Trophoblast cell (in vitro differentiated cells and primary cell): Measurements from ENCODE around the gene FOSL2.

ENCODE experiments used
- DNase-seq, 2 donors: peaks; one replicate each; pipeline ENCODE4 v3.0.0-alpha.2; 2016
- H2AFZ ChIP-seq: 2 replicates; pipeline ENCODE4 v1.6.1; 2013; ENCODE audit warnings: low read length, moderate library complexity, mild to moderate bottlenecking; ENCODE audit not compliant: insufficient read depth, poor library complexity
- H2AK5ac ChIP-seq: 2 replicates; pipeline ENCODE4 v1.6.1; 2013; ENCODE audit warnings: mild to moderate bottlenecking, low read length
- H2BK120ac ChIP-seq: 2 replicates; pipeline ENCODE4 v1.6.1; 2013; ENCODE audit warnings: low read length, mild to moderate bottlenecking, moderate library complexity; ENCODE audit not compliant: insufficient read depth, poor library complexity
- H2BK12ac ChIP-seq: 2 replicates; pipeline ENCODE4 v1.6.1; 2013; ENCODE audit warnings: mild to moderate bottlenecking, low read length, moderate library complexity
- H2BK5ac ChIP-seq: 2 replicates; pipeline ENCODE4 v1.6.1; 2013; ENCODE audit warnings: low read length, low read depth, moderate library complexity, mild to moderate bottlenecking; ENCODE audit not compliant: poor library complexity
- H3K14ac ChIP-seq: 2 replicates; pipeline ENCODE4 v1.6.1; 2013; ENCODE audit warnings: mild to moderate bottlenecking, low read length
- H3K18ac ChIP-seq: 2 replicates; pipeline ENCODE4 v1.6.1; 2013; ENCODE audit warnings: mild to moderate bottlenecking, low read length
- H3K23ac ChIP-seq: 2 replicates; pipeline ENCODE4 v1.6.1; 2013; ENCODE audit warnings: low read length
- H3K27ac ChIP-seq: 2 replicates; pipeline ENCODE4 v1.5.1; 2013; ENCODE audit warnings: low read depth, mild to moderate bottlenecking, inconsistent platforms, low read length, moderate library complexity
- H3K27me3 ChIP-seq: 2 replicates; pipeline ENCODE4 v1.6.1; 2013; ENCODE audit warnings: inconsistent platforms, mild to moderate bottlenecking, low read length, moderate library complexity; ENCODE audit not compliant: insufficient read depth
- H3K36me3 ChIP-seq, 2 experiments: 1 replicate in 1 of 2; 2 replicates in 1 of 2; pipeline ENCODE4 v1.6.1; 2013; ENCODE audit warnings: low read length in 2 of 2, mild to moderate bottlenecking in 2 of 2, moderate library complexity in 1 of 2; ENCODE audit not compliant: insufficient read depth in 2 of 2, control insufficient read depth in 1 of 2
- H3K4ac ChIP-seq: 2 replicates; pipeline ENCODE4 v1.6.1; 2013; ENCODE audit warnings: low read depth, mild to moderate bottlenecking, low read length, moderate library complexity
- H3K4me1 ChIP-seq, 2 experiments: 1 replicate in 1 of 2; 2 replicates in 1 of 2; pipeline ENCODE4 v1.6.1; 2013; ENCODE audit warnings: low read length in 2 of 2, mild to moderate bottlenecking in 2 of 2, moderate library complexity in 1 of 2; ENCODE audit not compliant: insufficient read depth in 2 of 2, control insufficient read depth in 1 of 2
- H3K4me2 ChIP-seq: 2 replicates; pipeline ENCODE4 v1.6.1; 2013; ENCODE audit warnings: inconsistent platforms, mild to moderate bottlenecking, low read length, moderate library complexity
- H3K4me3 ChIP-seq: 2 replicates; pipeline ENCODE4 v1.5.1; 2013; ENCODE audit warnings: mild to moderate bottlenecking, low read depth, low read length, inconsistent platforms
- H3K79me1 ChIP-seq: one replicate; pipeline ENCODE4 v1.6.1; 2013; ENCODE audit warnings: low read length
- H3K79me2 ChIP-seq: 2 replicates; pipeline ENCODE4 v1.6.1; 2013; ENCODE audit warnings: low read length, mild to moderate bottlenecking; ENCODE audit not compliant: control insufficient read depth, insufficient read depth, poor library complexity
- H3K9ac ChIP-seq: 2 replicates; pipeline ENCODE4 v1.6.1; 2013; ENCODE audit warnings: mild to moderate bottlenecking, low read length
- H3K9me3 ChIP-seq: 2 replicates; pipeline ENCODE4 v1.6.1; 2013; ENCODE audit warnings: low read depth, mild to moderate bottlenecking, control low read depth, inconsistent platforms, low read length; ENCODE audit not compliant: insufficient read depth
- H4K12ac ChIP-seq: 2 replicates; pipeline ENCODE4 v1.6.1; 2013; ENCODE audit warnings: low read depth, mild to moderate bottlenecking, low read length, moderate library complexity
- H4K8ac ChIP-seq: 2 replicates; pipeline ENCODE4 v1.6.1; 2013; ENCODE audit warnings: low read depth, mild to moderate bottlenecking, low read length, moderate library complexity
- H4K91ac ChIP-seq: one replicate; pipeline ENCODE4 v1.6.1; 2013; ENCODE audit warnings: low read depth, mild to moderate bottlenecking, low read length, moderate library complexity
- WGBS: extraction: QIAGEN DNeasy Blood & Tissue Kit; methylation state at CpG from one replicate; pipeline ENCODE4 v1.1.7; 2013; ENCODE audit warnings: missing lambda C conversion rate; ENCODE audit not compliant: insufficient read length, insufficient coverage; ENCODE audit errors: extremely low coverage; 5-methylcytosine and 5-hydroxymethylcytosine counted together

FOSL2 gene

DNA sequence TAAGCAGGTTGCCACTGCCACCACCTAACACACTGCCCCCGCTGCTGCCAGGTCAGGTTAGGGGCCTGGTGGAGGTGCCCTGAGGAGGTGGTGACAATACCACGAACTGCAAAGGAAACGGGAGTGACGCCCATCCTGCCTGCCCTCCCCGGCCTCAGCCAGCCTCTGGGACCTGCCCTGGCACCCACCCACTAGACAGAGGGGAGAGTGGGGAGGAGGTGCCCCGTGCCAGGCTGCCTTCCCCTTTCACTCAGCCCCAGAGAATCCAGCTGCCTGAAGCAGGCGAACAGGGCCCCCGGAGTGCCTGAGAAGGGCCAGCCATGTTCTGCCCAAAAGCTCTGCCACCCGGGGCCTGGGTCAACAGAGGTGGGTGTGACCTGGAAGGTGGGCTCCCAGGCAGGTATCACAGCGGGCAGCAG lies 44.5 kb upstream of the FOSL2 start:
- no peaks in the 10 kb centered on the region for H3K9me3 ChIP-seq
- peak overlapping the region; percentile 49 for H4K91ac ChIP-seq
- peak overlapping the region; percentile 3 for H3K18ac ChIP-seq
- H3K23ac ChIP-seq = no peak overlapping the region
- H3K9ac ChIP-seq = no peak overlapping the region
- no peak overlapping the region for H4K12ac ChIP-seq
- H3K27ac ChIP-seq = no peak overlapping the region
- peaks cover 14% of the 10 kb centered on the region for H3K79me1 ChIP-seq
- peak overlapping the region; percentile 40 for H3K14ac ChIP-seq
- H3K79me2 ChIP-seq = no peaks in the 10 kb centered on the region
- H3K36me3 ChIP-seq = no peaks in the 10 kb centered on the region
- peak overlapping the region; percentile 55 for H2AK5ac ChIP-seq
- H3K4ac ChIP-seq = no peak overlapping the region
- H3K4me1 ChIP-seq = peaks cover 20 to 27% of the 10 kb centered on the region in 2 experiments
- no peak overlapping the region for H2BK5ac ChIP-seq
- no peak overlapping the region for H3K4me3 ChIP-seq
- H3K27me3 ChIP-seq = no peaks in the 10 kb centered on the region
- peak overlapping the region; percentile 21 for H2BK12ac ChIP-seq
- no peak overlapping the region for H4K8ac ChIP-seq
- WGBS = no CpG with 5 or more reads among the region's 10 CpGs
- no peak overlapping the region for H2BK120ac ChIP-seq
- no peak overlapping the region for H3K4me2 ChIP-seq
- DNase-seq = no peak
- H2AFZ ChIP-seq = no peak overlapping the region

DNA sequence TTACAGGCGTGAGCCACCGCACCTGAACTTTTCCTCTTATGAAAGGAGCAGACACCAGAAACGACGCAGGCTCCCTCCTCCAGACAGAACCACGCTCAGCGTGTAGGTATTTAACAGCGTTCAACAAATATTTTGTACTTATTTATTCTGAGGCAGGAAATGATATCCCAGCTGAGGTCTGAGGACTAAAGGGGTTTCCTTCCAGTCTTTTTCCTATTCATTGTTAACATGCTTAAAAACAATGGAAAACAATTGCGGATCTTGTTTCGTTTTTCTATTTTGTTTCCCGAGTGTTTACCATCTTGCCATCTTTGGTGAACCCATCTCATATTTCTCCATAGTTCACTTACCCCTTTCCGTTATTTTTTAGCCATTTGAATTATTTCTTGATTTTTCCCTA lies 43.7 kb upstream of the FOSL2 start:
- Histone ChIP-seq H2BK5ac (no peak overlapping the region), H4K91ac (no peak overlapping the region), H3K4me1 (peaks cover 20 to 27% of the 10 kb centered on the region in 2 experiments), H3K9ac (no peak overlapping the region), H2BK120ac (no peak overlapping the region), H3K4me2 (no peak overlapping the region), H3K4ac (no peak overlapping the region), H3K36me3 (no peaks in the 10 kb centered on the region), H2AK5ac (no peak overlapping the region), H3K23ac (no peak overlapping the region), H3K18ac (no peak overlapping the region), H3K27me3 (no peaks in the 10 kb centered on the region), H3K4me3 (no peak overlapping the region), H3K14ac (no peak overlapping the region), H4K8ac (no peak overlapping the region), H3K79me2 (no peaks in the 10 kb centered on the region), H3K27ac (no peak overlapping the region), H3K9me3 (no peaks in the 10 kb centered on the region), H2AFZ (no peak overlapping the region), H4K12ac (no peak overlapping the region), H2BK12ac (no peak overlapping the region), H3K79me1 (peaks cover 14% of the 10 kb centered on the region)
- DNase-seq = no peak
- WGBS = 100% methylated on average over 1 of the region's 11 CpGs

DNA sequence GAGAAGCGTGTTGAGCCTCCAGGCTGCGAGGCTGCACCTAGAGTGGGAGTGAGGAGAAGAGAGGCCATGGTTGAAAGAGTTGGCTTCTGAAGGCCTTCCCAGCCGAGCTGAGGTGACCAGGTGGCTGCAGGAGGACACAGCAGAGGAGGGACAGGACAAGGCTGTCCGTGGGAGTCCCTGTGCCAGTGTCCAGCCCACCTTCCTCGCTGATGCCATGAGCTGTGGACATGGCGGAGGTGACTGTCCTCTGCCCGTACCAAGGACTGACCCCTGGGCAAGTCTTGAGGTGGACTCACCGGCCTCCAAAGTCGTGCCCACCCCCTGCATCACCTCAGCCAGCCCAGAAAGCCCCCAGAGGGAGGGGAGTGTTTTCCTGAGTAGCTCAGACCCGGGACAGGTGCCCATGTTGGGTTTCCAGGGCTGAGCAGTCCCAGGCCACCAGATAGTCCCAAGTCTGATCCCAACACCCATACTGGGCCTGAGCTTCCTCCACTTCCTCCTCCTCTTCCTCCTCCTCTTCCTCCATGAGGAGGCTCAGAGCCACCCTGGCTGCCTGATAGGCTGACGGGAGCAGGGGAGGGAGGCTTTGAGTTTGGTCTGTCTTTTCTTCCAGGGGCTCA lies 43.0 kb upstream of the FOSL2 start:
- H3K27ac ChIP-seq = no peak overlapping the region
- H3K79me1 ChIP-seq = peaks cover 14% of the 10 kb centered on the region
- H3K18ac ChIP-seq = no peak overlapping the region
- H2AK5ac ChIP-seq = no peak overlapping the region
- no peak overlapping the region for H3K4me3 ChIP-seq
- no peak overlapping the region for H4K8ac ChIP-seq
- H3K79me2 ChIP-seq = no peaks in the 10 kb centered on the region
- H3K23ac ChIP-seq = no peak overlapping the region
- WGBS = no CpG with 5 or more reads among the region's 11 CpGs
- no peaks in the 10 kb centered on the region for H3K36me3 ChIP-seq
- no peak overlapping the region for H3K9ac ChIP-seq
- DNase-seq = no peak
- peaks cover 17 to 23% of the 10 kb centered on the region in 2 experiments for H3K4me1 ChIP-seq
- H3K4me2 ChIP-seq = no peak overlapping the region
- no peak overlapping the region for H2BK5ac ChIP-seq
- no peak overlapping the region for H2AFZ ChIP-seq
- no peak overlapping the region for H4K12ac ChIP-seq
- H3K9me3 ChIP-seq = no peaks in the 10 kb centered on the region
- H3K27me3 ChIP-seq = no peaks in the 10 kb centered on the region
- H2BK12ac ChIP-seq = peak overlapping the region; percentile 7
- peak overlapping the region; percentile 9 for H4K91ac ChIP-seq
- no peak overlapping the region for H2BK120ac ChIP-seq
- no peak overlapping the region for H3K14ac ChIP-seq
- H3K4ac ChIP-seq = no peak overlapping the region

DNA sequence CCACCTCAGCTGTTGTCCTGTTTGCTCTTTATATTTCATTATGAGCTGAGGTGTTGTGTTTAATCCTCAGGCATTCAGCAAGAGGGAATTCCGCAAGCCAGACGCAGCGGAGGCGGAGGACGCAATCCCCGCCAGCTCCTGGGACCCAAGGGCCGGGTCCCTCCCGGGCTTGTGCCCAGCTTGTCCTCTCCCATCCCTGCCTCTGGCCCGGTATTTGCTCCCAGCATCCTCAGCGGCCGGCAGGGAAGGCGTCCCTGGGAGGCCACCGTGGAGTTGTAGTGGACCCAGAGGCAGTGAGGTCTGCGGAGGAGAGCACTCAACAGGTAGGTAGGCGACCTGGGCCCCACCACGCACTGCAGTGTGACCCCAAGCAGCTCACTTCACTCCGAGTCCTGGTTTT lies 42.5 kb upstream of the FOSL2 start:
- H2BK5ac ChIP-seq = no peak overlapping the region
- H3K9ac ChIP-seq = no peak overlapping the region
- no peak overlapping the region for H3K4me3 ChIP-seq
- no peak overlapping the region for H3K18ac ChIP-seq
- no CpG with 5 or more reads among the region's 17 CpGs for WGBS
- no peak for DNase-seq
- no peaks in the 10 kb centered on the region for H3K27me3 ChIP-seq
- peak overlapping the region; percentile 70 for H2BK12ac ChIP-seq
- no peak overlapping the region for H3K4ac ChIP-seq
- H4K12ac ChIP-seq = no peak overlapping the region
- H3K4me1 ChIP-seq = peaks cover 20 to 21% of the 10 kb centered on the region in 2 experiments
- H2AK5ac ChIP-seq = peak overlapping the region; percentile 32
- H4K8ac ChIP-seq = no peak overlapping the region
- H2BK120ac ChIP-seq = no peak overlapping the region
- no peak overlapping the region for H3K23ac ChIP-seq
- no peaks in the 10 kb centered on the region for H3K9me3 ChIP-seq
- no peak overlapping the region for H3K27ac ChIP-seq
- H3K4me2 ChIP-seq = no peak overlapping the region
- H4K91ac ChIP-seq = peak overlapping the region; percentile 15
- peaks cover 15% of the 10 kb centered on the region for H3K79me1 ChIP-seq
- no peaks in the 10 kb centered on the region for H3K36me3 ChIP-seq
- no peak overlapping the region for H2AFZ ChIP-seq
- peak overlapping the region; percentile 26 for H3K14ac ChIP-seq
- no peaks in the 10 kb centered on the region for H3K79me2 ChIP-seq
